ENCODE results near the gene COL25A1.
"Not testable (repeated sequence)": the region's sequence is repeated elsewhere in the genome, so short reads cannot be mapped to it uniquely, and the experiment has no call there.

Gene COL25A1

GRCh38 chr4:109091727-109092409 lies 210.6 kb downstream of the COL25A1 start:
- DNase-seq (ENCODE audit: extremely low read depth, low read depth), result no peak
- no peak for TF ChIP-seq CTCF (IDR thresholded peaks at IDR 0.05; ENCODE audit: low read depth, low read length, missing control alignments)
- no peak overlapping the region for H3K4me3 ChIP-seq (replicated peaks; ENCODE audit: low read depth, low read length)

GRCh38 chr4:109083911-109084310 lies 218.5 kb downstream of the COL25A1 start:
- H3K4me3 ChIP-seq (replicated peaks; ENCODE audit: low read depth, low read length), result no peak overlapping the region
- no peak for TF ChIP-seq CTCF (IDR thresholded peaks at IDR 0.05; ENCODE audit: low read depth, low read length, missing control alignments)
- DNase-seq (ENCODE audit: extremely low read depth, low read depth), result no peak

- no peak overlapping the region for H3K4me3 ChIP-seq (replicated peaks; ENCODE audit: low read depth, low read length)
- no peak for DNase-seq (ENCODE audit: extremely low read depth, low read depth)
- TF ChIP-seq CTCF (IDR thresholded peaks at IDR 0.05; ENCODE audit: low read depth, low read length, missing control alignments), result no peak
These were observed 222.7 kb downstream of the COL25A1 start for GRCh38 chr4:109079731-109080130.

- no peak overlapping the region for H3K4me3 ChIP-seq (replicated peaks; ENCODE audit: low read depth, low read length)
- DNase-seq (ENCODE audit: extremely low read depth, low read depth), result no peak
- no peak for TF ChIP-seq CTCF (IDR thresholded peaks at IDR 0.05; ENCODE audit: low read depth, low read length, missing control alignments)
These were observed 223.3 kb downstream of the COL25A1 start for GRCh38 chr4:109079201-109079600.

- DNase-seq (ENCODE audit: extremely low read depth, low read depth), result no peak
- TF ChIP-seq CTCF (IDR thresholded peaks at IDR 0.05; ENCODE audit: low read depth, low read length, missing control alignments), result no peak
- H3K4me3 ChIP-seq (replicated peaks; ENCODE audit: low read depth, low read length), result no peak overlapping the region
These were observed 223.7 kb downstream of the COL25A1 start for GRCh38 chr4:109078724-109079123.

- no peak overlapping the region for H3K4me3 ChIP-seq (replicated peaks; ENCODE audit: low read depth, low read length)
- DNase-seq (ENCODE audit: extremely low read depth, low read depth), result no peak
- TF ChIP-seq CTCF (IDR thresholded peaks at IDR 0.05; ENCODE audit: low read depth, low read length, missing control alignments), result no peak
These were observed 225.0 kb downstream of the COL25A1 start for GRCh38 chr4:109077505-109077904.

GRCh38 chr4:109076709-109077108 lies 225.7 kb downstream of the COL25A1 start:
- H3K4me3 ChIP-seq (replicated peaks; ENCODE audit: low read depth, low read length); DNase-seq (ENCODE audit: extremely low read depth, low read depth): not testable (repeated sequence)

Data from HFF-Myc (cell line).